GM21737 (cell line): ENCODE measurements around the gene PAM16.

Source experiments
- ATAC-seq: cut with Tn5 transposase; IDR thresholded peaks from one replicate; pipeline ENCODE4 v1.9.1; 2021; ENCODE audit warnings: mild to moderate bottlenecking, moderate library complexity; ENCODE audit not compliant: unreplicated experiment

Gene PAM16

GRCh38 chr16:4384509-4384942 is 33.4 kb upstream of the PAM16 start:
- ATAC-seq, result no peak

- ATAC-seq, result no peak
Observed at GRCh38 chr16:4383591-4384444, 32.7 kb upstream of the PAM16 start.

- ATAC-seq, result no peak
Observed at GRCh38 chr16:4382795-4383357, 31.8 kb upstream of the PAM16 start.

GRCh38 chr16:4381935-4382794 is 31.0 kb upstream of the PAM16 start:
- ATAC-seq, result no peak

- ATAC-seq, result no peak
Observed at GRCh38 chr16:4381072-4381934, 30.2 kb upstream of the PAM16 start.

GRCh38 chr16:4380119-4381063 is 29.3 kb upstream of the PAM16 start:
- ATAC-seq, result no peak

GRCh38 chr16:4378999-4379690 is 28.0 kb upstream of the PAM16 start:
- no peak for ATAC-seq

- no peak for ATAC-seq
Observed at GRCh38 chr16:4378161-4378666, 27.1 kb upstream of the PAM16 start.

GRCh38 chr16:4377573-4378154 is 26.5 kb upstream of the PAM16 start:
- ATAC-seq, result no peak

GRCh38 chr16:4376893-4377572 is 25.9 kb upstream of the PAM16 start:
- no peak for ATAC-seq

- no peak for ATAC-seq
Observed at GRCh38 chr16:4376126-4376892, 25.2 kb upstream of the PAM16 start.

GRCh38 chr16:4375717-4376116 is 24.6 kb upstream of the PAM16 start:
- no peak for ATAC-seq

- no peak for ATAC-seq
Observed at GRCh38 chr16:4373909-4374742, 23.0 kb upstream of the PAM16 start.

GRCh38 chr16:4373356-4373908 is 22.3 kb upstream of the PAM16 start:
- ATAC-seq, result no peak

- no peak for ATAC-seq
Observed at GRCh38 chr16:4372578-4373355, 21.6 kb upstream of the PAM16 start.
